ENCODE results near the gene NEDD8.

Gene NEDD8

DNA sequence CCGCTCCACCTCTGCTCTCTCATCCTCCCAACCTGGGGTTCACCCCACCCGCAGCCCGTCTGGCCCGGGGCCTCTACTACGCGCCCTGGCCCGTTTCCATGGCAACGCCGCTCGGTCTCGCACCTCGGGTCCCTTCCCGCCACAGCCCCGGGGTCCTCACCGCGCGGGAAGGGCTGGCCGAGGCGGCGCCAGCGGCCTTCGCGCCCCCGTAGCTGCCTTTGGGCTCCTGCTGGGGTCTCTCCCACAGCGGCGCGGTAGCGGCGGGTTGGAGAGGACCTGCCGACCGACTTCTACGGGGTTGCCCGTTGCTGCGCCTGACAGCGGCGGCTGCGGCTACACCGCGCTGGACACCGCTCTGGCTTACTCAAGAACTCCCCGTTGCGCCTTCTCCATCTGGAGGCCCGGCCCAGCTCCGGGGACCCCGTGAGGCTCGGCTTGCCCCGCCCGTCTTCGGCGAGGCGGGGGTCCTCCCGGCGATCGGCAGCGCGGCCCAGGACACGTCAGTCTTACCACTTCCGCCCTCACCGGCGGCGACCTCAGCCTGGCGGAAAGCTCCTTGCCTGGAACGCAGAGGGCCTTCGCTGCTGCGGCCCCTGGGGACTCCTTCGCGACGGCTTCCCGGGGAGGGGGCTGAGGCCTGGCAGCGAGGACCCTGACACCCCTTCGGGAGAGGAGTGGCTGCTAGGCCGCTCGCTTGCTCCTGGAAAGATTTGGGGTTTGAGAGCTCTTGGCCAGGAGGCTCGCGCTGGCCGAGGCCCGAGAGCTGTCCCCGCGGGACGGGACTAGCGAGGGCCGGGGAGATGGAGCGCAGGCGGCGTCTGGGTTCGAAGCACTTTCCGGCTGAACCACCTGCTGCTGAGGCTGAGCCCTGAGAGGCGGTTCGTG, 36.7 kb downstream of the NEDD8 start, which contains the start of gene TM9SF1 (continued):
- TF ChIP-seq, protein P1, sequence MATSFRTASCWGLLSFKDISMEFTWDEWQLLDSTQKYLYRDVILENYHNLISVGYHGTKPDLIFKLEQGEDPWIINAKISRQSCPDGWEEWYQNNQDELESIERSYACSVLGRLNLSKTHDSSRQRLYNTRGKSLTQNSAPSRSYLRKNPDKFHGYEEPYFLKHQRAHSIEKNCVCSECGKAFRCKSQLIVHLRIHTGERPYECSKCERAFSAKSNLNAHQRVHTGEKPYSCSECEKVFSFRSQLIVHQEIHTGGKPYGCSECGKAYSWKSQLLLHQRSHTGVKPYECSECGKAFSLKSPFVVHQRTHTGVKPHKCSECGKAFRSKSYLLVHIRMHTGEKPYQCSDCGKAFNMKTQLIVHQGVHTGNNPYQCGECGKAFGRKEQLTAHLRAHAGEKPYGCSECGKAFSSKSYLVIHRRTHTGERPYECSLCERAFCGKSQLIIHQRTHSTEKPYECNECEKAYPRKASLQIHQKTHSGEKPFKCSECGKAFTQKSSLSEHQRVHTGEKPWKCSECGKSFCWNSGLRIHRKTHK (tag by site-specific recombination; IDR thresholded peaks at IDR 0.05) = no peak
- no peak for TF ChIP-seq HOXC10 (CRISPR knock-in tag; IDR thresholded peaks at IDR 0.05)
- no peak for TF ChIP-seq ZNF837 (tag by site-specific recombination; IDR thresholded peaks at IDR 0.05)
- TF ChIP-seq, protein P2, sequence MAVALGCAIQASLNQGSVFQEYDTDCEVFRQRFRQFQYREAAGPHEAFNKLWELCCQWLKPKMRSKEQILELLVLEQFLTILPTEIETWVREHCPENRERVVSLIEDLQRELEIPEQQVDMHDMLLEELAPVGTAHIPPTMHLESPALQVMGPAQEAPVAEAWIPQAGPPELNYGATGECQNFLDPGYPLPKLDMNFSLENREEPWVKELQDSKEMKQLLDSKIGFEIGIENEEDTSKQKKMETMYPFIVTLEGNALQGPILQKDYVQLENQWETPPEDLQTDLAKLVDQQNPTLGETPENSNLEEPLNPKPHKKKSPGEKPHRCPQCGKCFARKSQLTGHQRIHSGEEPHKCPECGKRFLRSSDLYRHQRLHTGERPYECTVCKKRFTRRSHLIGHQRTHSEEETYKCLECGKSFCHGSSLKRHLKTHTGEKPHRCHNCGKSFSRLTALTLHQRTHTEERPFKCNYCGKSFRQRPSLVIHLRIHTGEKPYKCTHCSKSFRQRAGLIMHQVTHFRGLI (tag by site-specific recombination; IDR thresholded peaks at IDR 0.05) = no peak
- no peak for TF ChIP-seq REPIN1 (tag by site-specific recombination; IDR thresholded peaks at IDR 0.05; ENCODE audit: low read depth)
- no peak for TF ChIP-seq SALL2 (tag by site-specific recombination; IDR thresholded peaks at IDR 0.05; ENCODE audit: borderline replicate concordance)
- no peak for TF ChIP-seq ZNF239 (tag by site-specific recombination; IDR thresholded peaks at IDR 0.05)
- TF ChIP-seq ZNF23 (tag by site-specific recombination; IDR thresholded peaks at IDR 0.05; ENCODE audit: borderline replicate concordance) = no peak
- TF ChIP-seq ZNF792 (tag by site-specific recombination; IDR thresholded peaks at IDR 0.05) = no peak
- peak; percentile 88; the same call in 1 of the 2 replicates for TF ChIP-seq ZNF324 (tag by site-specific recombination; IDR thresholded peaks at IDR 0.05)
- TF ChIP-seq ZNF785 (tag by site-specific recombination; IDR thresholded peaks at IDR 0.05) = no peak
- 0 out of 2 replicates have a peak, but pooled peaks have one; percentile 23 for TF ChIP-seq OVOL3 (tag by site-specific recombination; IDR thresholded peaks at IDR 0.05)
- no peak for TF ChIP-seq ZNF138 (tag by site-specific recombination; IDR thresholded peaks at IDR 0.05; ENCODE audit: borderline replicate concordance)
- TF ChIP-seq, protein P3, sequence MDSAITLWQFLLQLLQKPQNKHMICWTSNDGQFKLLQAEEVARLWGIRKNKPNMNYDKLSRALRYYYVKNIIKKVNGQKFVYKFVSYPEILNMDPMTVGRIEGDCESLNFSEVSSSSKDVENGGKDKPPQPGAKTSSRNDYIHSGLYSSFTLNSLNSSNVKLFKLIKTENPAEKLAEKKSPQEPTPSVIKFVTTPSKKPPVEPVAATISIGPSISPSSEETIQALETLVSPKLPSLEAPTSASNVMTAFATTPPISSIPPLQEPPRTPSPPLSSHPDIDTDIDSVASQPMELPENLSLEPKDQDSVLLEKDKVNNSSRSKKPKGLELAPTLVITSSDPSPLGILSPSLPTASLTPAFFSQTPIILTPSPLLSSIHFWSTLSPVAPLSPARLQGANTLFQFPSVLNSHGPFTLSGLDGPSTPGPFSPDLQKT (IDR thresholded peaks at IDR 0.05; ENCODE audit: borderline replicate concordance, low read depth, low read length) = no peak
- TF ChIP-seq, protein P4, sequence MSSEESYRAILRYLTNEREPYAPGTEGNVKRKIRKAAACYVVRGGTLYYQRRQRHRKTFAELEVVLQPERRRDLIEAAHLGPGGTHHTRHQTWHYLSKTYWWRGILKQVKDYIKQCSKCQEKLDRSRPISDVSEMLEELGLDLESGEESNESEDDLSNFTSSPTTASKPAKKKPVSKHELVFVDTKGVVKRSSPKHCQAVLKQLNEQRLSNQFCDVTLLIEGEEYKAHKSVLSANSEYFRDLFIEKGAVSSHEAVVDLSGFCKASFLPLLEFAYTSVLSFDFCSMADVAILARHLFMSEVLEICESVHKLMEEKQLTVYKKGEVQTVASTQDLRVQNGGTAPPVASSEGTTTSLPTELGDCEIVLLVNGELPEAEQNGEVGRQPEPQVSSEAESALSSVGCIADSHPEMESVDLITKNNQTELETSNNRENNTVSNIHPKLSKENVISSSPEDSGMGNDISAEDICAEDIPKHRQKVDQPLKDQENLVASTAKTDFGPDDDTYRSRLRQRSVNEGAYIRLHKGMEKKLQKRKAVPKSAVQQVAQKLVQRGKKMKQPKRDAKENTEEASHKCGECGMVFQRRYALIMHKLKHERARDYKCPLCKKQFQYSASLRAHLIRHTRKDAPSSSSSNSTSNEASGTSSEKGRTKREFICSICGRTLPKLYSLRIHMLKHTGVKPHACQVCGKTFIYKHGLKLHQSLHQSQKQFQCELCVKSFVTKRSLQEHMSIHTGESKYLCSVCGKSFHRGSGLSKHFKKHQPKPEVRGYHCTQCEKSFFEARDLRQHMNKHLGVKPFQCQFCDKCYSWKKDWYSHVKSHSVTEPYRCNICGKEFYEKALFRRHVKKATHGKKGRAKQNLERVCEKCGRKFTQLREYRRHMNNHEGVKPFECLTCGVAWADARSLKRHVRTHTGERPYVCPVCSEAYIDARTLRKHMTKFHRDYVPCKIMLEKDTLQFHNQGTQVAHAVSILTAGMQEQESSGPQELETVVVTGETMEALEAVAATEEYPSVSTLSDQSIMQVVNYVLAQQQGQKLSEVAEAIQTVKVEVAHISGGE (tag by site-specific recombination; conservative IDR thresholded peaks at IDR 0.05; ENCODE audit: low read depth) = peak; percentile 92
- peak; percentile 71; the same call in 1 of the 2 replicates for TF ChIP-seq SP7 (tag by site-specific recombination; IDR thresholded peaks at IDR 0.05)
- TF ChIP-seq SP3 (tag by site-specific recombination; IDR thresholded peaks at IDR 0.05) = peak; percentile 78
- TF ChIP-seq ZSCAN16 (tag by site-specific recombination; IDR thresholded peaks at IDR 0.05) = no peak
- no peak; the same call in 1 of the 2 replicates for TF ChIP-seq FEZF1 (tag by site-specific recombination; IDR thresholded peaks at IDR 0.05)
- TF ChIP-seq, protein P5, sequence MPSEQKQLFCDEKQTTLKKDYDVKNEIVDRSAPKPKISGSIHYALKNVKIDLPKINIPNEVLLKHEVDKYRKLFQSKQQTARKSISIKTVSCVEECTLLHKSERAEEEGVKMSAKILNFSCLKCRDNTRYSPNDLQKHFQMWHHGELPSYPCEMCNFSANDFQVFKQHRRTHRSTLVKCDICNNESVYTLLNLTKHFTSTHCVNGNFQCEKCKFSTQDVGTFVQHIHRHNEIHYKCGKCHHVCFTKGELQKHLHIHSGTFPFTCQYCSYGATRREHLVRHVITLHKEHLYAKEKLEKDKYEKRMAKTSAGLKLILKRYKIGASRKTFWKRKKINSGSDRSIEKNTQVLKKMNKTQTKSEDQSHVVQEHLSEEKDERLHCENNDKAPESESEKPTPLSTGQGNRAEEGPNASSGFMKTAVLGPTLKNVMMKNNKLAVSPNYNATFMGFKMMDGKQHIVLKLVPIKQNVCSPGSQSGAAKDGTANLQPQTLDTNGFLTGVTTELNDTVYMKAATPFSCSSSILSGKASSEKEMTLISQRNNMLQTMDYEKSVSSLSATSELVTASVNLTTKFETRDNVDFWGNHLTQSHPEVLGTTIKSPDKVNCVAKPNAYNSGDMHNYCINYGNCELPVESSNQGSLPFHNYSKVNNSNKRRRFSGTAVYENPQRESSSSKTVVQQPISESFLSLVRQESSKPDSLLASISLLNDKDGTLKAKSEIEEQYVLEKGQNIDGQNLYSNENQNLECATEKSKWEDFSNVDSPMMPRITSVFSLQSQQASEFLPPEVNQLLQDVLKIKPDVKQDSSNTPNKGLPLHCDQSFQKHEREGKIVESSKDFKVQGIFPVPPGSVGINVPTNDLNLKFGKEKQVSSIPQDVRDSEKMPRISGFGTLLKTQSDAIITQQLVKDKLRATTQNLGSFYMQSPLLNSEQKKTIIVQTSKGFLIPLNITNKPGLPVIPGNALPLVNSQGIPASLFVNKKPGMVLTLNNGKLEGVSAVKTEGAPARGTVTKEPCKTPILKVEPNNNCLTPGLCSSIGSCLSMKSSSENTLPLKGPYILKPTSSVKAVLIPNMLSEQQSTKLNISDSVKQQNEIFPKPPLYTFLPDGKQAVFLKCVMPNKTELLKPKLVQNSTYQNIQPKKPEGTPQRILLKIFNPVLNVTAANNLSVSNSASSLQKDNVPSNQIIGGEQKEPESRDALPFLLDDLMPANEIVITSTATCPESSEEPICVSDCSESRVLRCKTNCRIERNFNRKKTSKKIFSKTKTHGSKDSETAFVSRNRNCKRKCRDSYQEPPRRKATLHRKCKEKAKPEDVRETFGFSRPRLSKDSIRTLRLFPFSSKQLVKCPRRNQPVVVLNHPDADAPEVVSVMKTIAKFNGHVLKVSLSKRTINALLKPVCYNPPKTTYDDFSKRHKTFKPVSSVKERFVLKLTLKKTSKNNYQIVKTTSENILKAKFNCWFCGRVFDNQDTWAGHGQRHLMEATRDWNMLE (tag by site-specific recombination; conservative IDR thresholded peaks at IDR 0.05; ENCODE audit: low read depth) = peak; percentile 57; the same call in 1 of the 2 replicates
- TF ChIP-seq ZNF341 (tag by site-specific recombination; IDR thresholded peaks at IDR 0.05; ENCODE audit: low read depth) = no peak
- no peak for TF ChIP-seq ZNF701 (tag by site-specific recombination; IDR thresholded peaks at IDR 0.05)
- TF ChIP-seq ZNF76 (tag by site-specific recombination; IDR thresholded peaks at IDR 0.05; ENCODE audit: borderline replicate concordance, low read depth) = peak; percentile 88
- no peak; the same call in 1 of the 2 replicates for TF ChIP-seq ZSCAN23 (tag by site-specific recombination; IDR thresholded peaks at IDR 0.05)
- peak; percentile 100 for TF ChIP-seq ZNF423 (tag by site-specific recombination; IDR thresholded peaks at IDR 0.05)

Measured in HEK293 (cell line).